ENCODE measurements around the gene CCDC85A. TPM values are rescaled to one million over a fixed set of nuclear protein-coding genes. Genes with fewer than 3 reads are reported as not detected.

CCDC85A gene
- total RNA-seq, 1 donor = 5.2 TPM

- TF ChIP-seq CTCF (IDR thresholded peaks at IDR 0.05; ENCODE audit: insufficient read depth, low read depth, low read length) = no peak
- no peak for DNase-seq (ENCODE audit: low read depth)
These were observed 134.4 kb downstream of the CCDC85A start for GRCh38 chr2:56318147-56318546.

GRCh38 chr2:56325661-56326345 lies 142.0 kb downstream of the CCDC85A start:
- no peak for TF ChIP-seq CTCF (IDR thresholded peaks at IDR 0.05; ENCODE audit: insufficient read depth, low read depth, low read length)
- DNase-seq (ENCODE audit: low read depth) = no peak
- H3K4me3 ChIP-seq (ENCODE audit: low read depth, low read length) = no peak overlapping the region

More at GRCh38 chr2:56318147-56318546, 134.4 kb downstream of the CCDC85A start:
- H3K4me3 ChIP-seq (ENCODE audit: low read depth, low read length) = no peak overlapping the region

- DNase-seq (ENCODE audit: low read depth) = no peak
- H3K4me3 ChIP-seq (ENCODE audit: low read depth, low read length) = no peak overlapping the region
- TF ChIP-seq CTCF (IDR thresholded peaks at IDR 0.05; ENCODE audit: insufficient read depth, low read depth, low read length) = no peak
These were observed 142.6 kb downstream of the CCDC85A start for GRCh38 chr2:56326346-56326741.

GRCh38 chr2:56331810-56332209 lies 148.0 kb downstream of the CCDC85A start:
- H3K4me3 ChIP-seq (ENCODE audit: low read depth, low read length) = no peak overlapping the region
- DNase-seq (ENCODE audit: low read depth) = no peak
- no peak for TF ChIP-seq CTCF (IDR thresholded peaks at IDR 0.05; ENCODE audit: insufficient read depth, low read depth, low read length)

- no peak overlapping the region for H3K4me3 ChIP-seq (ENCODE audit: low read depth, low read length)
- no peak for TF ChIP-seq CTCF (IDR thresholded peaks at IDR 0.05; ENCODE audit: insufficient read depth, low read depth, low read length)
- peak; percentile 3 for DNase-seq (ENCODE audit: low read depth)
These were observed 150.2 kb downstream of the CCDC85A start for GRCh38 chr2:56333812-56334485.

GRCh38 chr2:56334622-56335021 lies 150.8 kb downstream of the CCDC85A start:
- TF ChIP-seq CTCF (IDR thresholded peaks at IDR 0.05; ENCODE audit: insufficient read depth, low read depth, low read length) = no peak
- H3K4me3 ChIP-seq (ENCODE audit: low read depth, low read length) = no peak overlapping the region
- peak; percentile 19 for DNase-seq (ENCODE audit: low read depth)

All from fibroblast of villous mesenchyme (primary cell).